HG03095 (cell line): ENCODE data around the gene POLR1B.
"Not testable (repeated sequence)": the region's sequence is repeated elsewhere in the genome, so short reads cannot be mapped to it uniquely, and the experiment has no call there.

Experiments used
- ATAC-seq: cut with Tn5 transposase; IDR thresholded peaks from one replicate; pipeline ENCODE4 v1.9.1; 2021; ENCODE audit warnings: moderate library complexity; ENCODE audit not compliant: unreplicated experiment

The POLR1B gene

DNA sequence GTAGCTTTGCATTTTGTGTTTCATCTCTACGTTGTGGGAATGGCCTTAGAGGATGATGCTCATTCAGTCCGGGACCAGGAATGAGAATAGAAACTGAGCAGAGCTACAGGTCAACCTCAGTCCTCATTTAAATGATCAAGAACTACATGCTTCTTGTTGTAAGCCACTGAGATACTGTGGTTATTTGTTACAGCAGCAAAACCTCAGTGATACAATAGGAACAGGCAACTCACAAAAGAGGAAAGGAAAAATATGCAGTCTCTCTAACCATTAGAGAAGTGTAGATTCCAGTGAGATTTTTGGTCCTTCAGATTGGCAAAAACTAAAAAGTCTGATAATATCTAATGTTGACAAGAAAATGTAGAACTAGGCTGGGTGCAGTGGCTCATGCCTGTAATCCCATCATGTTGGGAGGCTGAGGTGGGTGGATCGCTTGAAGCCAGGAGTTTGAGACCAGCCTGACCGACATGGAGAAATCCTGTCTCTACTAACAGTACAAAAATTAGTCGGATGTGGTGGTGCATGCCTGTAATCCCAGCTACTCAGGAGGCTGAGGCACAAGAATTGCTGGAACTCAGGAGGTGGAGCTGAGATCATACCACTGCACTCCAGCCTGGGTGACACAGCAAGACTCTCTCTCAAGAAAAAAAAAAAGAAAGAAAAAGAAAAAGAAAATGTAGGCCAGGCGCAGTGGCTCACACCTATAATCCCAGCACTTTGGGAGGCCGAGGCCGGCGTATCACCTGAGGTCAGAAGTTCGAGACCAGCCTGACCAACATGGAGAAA, 55.5 kb downstream of the POLR1B start:
- ATAC-seq, result no peak

- no peak for ATAC-seq
These were observed 58.4 kb downstream of the POLR1B start for GRCh38 chr2:112600634-112601033.

GRCh38 chr2:112601754-112602153, 59.5 kb downstream of the POLR1B start:
- ATAC-seq, result no peak

GRCh38 chr2:112602917-112603316, 60.7 kb downstream of the POLR1B start:
- no peak for ATAC-seq

GRCh38 chr2:112603731-112604130, 61.5 kb downstream of the POLR1B start:
- ATAC-seq, result no peak

GRCh38 chr2:112604952-112605351, 62.7 kb downstream of the POLR1B start:
- ATAC-seq, result no peak

DNA sequence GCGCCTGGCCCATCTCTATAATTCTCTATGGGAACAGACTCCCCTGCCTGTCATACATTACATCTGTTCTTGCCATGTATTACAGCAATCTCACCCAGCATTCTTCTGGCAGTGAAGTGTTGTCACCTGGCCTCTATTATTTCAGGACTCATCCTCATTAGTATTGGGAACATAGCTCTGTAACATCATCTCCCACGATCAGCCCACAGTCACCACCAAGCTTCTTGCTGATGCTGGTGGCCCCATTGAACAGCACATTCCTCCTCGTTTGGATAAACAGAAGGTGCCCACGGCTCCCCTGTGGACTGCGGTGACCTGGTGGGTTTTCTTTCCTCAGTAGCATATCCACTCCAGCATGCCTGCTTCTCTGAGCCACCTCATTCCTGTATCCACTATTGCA, 63.7 kb downstream of the POLR1B start:
- no peak for ATAC-seq

DNA sequence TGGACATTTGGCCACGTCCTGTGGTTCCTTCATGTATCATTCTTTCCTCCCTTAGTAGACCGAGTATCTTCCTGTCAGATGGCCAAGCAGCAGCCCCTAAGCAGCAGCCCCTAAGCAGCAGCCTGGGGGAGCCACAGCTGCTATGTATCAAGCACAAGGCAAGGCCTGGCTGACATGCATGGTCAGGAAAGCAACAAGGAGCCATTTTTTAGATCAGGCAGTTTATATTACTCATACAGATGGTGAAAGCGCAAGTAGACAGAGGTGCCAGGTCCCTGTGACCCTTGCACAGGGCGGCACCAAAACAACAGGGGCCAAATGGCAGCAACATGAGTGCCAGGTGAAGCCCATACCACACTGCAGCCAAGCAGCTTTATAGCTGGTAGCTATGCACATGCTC, 64.3 kb downstream of the POLR1B start:
- ATAC-seq, result no peak

DNA sequence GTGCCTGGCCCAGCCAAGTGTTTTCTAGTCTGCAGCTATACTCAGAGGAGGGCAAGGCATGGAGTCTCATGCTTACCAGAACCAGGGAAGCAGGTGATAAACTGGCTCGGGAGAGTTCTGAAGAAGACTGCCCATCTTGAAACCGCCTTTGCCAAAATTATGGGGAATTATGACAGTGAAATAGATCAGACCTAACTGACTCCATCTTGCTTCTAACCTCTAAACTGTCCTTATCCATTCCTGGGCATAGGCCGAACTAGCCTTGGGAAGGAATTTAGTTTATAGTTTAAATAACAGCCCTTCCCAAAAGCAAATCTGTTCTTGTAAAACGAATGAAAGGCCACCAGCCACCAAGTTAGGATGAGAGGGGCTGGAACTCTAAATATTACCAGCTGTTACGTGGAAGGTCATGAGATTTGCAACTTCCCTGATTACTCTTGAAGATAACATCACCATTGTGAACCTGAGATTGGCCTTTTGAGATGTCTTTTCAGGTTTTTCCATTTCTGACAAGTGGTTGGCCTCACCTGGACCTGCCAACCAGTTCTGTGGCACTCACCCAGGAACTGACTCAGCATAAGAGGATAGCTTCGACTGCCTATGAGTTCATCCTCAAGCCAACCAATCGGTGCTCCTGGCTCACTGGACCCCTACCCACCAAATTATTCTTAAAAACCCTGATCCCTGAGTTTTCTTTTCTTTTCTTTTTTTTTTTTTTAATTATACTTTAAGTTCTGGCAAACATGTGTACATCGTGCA, 65.6 kb downstream of the POLR1B start:
- no peak for ATAC-seq

DNA sequence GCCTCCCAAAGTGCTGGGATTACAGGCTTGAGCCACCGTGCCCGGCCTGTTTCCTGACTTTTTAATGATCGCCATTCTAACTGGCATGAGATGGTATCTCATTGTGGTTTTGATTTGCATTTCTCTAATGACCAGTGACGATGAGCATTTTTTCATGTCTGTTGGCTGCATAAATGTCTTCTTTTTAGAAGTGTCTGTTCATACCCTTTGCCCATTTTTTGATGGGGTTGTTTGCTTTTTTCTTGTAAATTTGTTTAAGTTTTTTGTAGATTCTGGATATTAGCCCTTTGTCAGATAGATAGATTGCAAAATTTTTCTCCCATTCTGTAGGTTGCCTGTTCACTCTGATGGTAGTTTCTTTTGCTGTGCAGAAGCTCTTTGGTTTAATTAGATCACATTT, 67.1 kb downstream of the POLR1B start:
- not testable (repeated sequence) for ATAC-seq

GRCh38 chr2:112612283-112612682, 70.0 kb downstream of the POLR1B start:
- ATAC-seq, result not testable (repeated sequence)

- no peak for ATAC-seq
These were observed 72.1 kb downstream of the POLR1B start for GRCh38 chr2:112614201-112614840.

DNA sequence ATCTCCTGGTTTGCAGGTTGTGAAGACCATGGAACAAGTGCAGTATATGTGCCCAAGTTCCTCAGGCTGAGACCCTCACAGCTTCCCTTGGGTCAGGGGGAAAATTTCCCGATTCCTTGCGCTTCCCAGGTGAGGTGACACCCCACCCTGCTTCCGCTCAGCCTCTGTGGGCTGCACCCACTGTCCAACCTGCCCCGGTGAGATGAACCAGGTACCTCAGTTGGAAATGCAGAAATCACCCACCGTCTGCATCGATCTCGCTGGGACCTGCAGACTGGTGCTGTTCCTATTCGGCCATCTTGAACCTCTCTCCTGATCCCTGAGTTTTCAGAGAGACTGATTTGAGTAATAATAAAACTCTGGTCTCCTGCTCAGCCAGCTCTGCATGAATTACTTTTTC, 72.8 kb downstream of the POLR1B start:
- no peak for ATAC-seq

GRCh38 chr2:112615798-112616197, 73.5 kb downstream of the POLR1B start:
- ATAC-seq, result not testable (repeated sequence)

GRCh38 chr2:112618383-112618782, 76.1 kb downstream of the POLR1B start:
- no peak for ATAC-seq

DNA sequence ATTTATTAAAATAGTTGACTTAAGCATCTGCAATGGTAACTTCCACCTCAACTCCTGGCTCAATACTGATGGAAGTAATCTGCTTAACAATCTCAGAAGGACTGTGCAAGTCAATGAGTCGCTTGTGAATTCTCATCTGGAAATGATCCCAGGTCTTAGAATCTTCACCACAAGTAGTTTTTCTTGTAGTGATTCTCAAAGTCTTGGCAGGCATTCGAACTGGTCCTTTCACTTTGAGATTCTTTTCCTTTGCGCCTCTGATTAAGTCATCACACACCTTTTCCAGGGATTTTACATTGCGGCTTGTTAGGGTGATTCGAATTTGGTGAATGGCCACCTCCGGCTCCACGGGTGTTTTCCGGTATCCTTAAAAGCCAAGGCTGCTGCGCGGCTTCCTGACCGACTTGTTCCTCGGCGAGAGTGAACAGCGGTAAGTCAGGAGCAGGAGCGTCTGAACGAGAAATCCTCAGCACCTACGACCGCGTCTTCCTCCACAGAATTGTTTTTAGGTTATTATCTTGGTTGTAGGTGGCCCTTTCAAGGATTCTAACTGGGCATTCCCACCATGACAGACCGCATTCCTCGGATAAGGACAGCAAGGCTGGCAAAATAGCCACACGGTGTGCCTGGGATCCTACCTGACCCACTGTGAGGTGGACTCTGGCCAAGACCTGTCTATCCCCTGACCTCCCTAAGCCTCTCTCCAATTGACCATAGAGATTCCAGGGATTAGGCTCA, 79.7 kb downstream of the POLR1B start:
- no peak for ATAC-seq

DNA sequence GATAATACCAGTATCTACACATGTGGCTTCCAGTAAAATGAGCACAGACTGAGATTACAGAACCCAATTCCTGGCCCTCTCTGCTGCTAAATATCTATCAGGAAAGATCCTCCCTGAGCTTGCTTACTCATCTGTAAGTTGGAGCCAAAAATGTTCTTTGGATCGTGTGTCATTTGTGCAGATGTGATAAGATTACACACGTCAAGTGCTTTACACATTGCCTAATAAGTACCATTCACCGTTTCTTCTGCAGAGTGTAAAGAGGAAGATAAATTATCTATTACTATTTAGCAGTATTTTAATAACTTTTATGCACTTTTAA, 80.2 kb downstream of the POLR1B start:
- ATAC-seq, result no peak

DNA sequence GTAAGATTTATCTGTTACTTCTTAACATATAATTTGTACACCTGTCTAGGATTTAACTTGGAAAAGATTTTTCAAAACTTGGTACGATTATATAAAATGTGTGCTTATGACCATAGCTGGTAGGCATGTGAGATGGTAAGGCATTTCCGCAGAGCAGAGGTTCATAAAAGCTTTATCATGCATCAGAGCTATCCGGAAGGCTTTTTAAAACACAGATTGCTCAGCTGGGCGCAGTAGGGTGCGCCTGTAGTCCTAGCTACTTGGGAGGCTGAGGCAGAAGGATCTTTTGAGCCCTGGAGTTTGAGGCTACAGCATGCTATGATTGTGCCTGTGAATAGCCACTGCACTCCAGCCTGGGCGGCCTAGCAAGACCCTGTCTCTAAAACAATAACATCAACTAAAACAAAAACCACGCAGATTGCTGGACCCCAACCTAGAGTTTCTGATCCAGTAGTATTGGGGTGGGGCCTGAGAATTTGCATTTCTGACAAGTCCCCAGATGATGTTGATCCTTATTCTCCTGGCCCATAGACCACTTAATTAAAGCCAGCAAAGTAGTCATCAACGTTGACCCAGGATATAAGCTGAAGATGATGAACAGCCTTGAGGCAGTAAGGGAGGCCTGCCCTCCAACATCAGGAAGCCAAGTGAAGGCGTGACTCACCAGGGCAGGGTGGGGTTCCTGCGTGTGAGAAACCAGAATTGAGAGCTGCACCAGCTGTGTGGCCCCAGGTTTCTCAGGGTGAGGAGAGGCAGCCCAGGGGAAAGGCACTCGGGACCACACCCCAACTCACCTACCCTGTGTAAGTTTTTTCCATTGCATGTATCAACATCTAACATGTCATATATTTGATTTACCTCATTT, 81.9 kb downstream of the POLR1B start:
- ATAC-seq, result peak; percentile 81

DNA sequence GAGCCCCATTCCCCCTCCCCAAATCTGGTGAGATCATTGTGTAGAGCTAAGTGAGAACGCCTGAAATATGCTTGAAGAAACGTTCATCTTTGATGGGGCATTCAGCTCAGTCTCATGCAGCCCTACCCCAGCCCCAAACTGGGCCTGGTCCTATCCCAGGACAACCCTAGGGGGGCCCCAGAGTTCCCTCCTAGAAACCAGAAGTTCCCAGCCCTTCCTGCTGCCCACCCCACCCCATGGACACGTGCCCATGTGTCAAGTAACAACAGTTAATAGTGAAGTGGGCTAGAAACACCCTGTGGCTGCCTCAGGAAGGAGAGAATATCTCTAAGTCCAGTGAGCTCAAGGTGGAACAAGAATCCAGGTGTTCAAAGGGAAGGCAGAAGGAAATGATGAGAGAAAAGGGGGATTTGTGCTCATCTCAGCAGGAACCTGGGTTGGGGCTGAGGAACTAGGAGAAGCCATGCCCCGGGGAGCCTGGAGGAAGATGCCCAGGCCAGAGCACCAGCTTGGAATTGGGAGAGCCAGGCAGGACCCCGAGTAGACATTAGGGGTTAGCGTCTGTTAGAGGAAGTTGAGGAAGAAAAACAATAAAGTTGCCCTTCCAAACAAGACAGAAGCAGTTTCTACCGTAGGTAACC, 83.3 kb downstream of the POLR1B start:
- ATAC-seq, result no peak

- ATAC-seq, result peak; percentile 42
These were observed 84.4 kb downstream of the POLR1B start for GRCh38 chr2:112626604-112627059.
